ENCODE measurements around the gene ANKK1. TPM values are rescaled to one million over a fixed set of nuclear protein-coding genes. Genes with fewer than 3 reads are reported as not detected.

ANKK1 gene
- total RNA-seq, 1 donor from 2014 or later = 0.17 TPM

DNA sequence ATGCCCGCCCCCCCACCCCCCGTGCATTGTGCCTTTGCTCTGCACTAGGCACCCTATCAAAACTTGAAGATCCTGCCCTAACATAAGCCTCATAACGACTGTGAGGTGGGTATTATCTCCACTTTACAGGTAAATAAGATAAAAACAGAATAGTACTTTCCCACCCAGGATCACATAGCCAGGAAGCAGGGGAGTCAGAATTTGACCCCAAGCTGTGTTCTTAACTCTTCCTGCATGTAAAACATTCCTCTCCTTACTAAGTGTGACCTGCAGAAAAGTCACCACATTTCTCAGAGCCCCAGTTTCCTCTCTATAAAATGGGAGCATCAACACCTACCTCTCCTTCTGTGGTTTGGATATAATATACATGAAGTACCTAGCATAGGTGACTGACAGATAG is 18.2 kb upstream of the ANKK1 start:
- TF ChIP-seq, protein P1, sequence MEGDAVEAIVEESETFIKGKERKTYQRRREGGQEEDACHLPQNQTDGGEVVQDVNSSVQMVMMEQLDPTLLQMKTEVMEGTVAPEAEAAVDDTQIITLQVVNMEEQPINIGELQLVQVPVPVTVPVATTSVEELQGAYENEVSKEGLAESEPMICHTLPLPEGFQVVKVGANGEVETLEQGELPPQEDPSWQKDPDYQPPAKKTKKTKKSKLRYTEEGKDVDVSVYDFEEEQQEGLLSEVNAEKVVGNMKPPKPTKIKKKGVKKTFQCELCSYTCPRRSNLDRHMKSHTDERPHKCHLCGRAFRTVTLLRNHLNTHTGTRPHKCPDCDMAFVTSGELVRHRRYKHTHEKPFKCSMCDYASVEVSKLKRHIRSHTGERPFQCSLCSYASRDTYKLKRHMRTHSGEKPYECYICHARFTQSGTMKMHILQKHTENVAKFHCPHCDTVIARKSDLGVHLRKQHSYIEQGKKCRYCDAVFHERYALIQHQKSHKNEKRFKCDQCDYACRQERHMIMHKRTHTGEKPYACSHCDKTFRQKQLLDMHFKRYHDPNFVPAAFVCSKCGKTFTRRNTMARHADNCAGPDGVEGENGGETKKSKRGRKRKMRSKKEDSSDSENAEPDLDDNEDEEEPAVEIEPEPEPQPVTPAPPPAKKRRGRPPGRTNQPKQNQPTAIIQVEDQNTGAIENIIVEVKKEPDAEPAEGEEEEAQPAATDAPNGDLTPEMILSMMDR (conservative IDR thresholded peaks at IDR 0.05; ENCODE audit: low read depth, low read length) = no peak
- H3K4me3 ChIP-seq (ENCODE audit: low read depth, low read length) = no peak overlapping the region
- no peak for DNase-seq (ENCODE audit: low read depth)

DNA sequence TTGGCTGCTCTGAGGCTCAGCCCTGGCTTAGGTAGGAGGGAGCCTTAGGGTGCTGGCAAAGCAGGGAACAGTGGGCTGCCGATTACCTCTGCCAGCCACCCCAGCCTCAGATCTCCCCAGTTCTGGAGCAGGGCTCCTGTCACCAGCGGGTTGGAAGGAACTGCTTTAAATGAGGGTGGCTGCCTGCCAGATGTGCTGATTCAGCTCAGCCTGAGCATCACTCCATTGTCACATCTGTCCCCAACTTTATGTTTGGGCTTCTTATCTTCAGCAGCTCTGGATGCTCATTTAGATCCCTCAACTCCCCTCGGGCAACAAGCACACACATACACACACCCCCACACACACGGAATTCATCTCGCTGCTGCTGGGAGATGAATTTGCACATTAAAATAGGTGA is 16.9 kb upstream of the ANKK1 start:
- no peak overlapping the region for H3K4me3 ChIP-seq (ENCODE audit: low read depth, low read length)
- no peak for DNase-seq (ENCODE audit: low read depth)
- TF ChIP-seq, protein P1 (conservative IDR thresholded peaks at IDR 0.05; ENCODE audit: low read depth, low read length) = no peak

DNA sequence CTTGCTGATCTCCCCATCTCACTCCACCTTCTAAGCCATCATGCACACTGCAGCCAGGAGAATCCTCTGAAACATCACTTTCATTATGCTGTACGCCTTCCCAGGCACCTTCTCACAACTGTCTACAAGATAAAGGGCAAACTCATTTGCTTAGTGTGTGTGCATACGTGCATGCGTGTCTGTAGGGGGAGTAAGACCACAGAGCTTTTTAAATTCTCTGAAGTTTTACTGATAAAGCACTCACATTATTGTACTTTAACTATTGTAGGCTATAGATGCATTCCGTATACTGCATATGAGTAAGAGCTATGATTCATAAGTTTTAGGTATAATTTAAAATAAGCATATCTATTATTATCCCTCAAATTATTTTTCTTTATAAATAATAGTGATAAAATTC is 15.3 kb upstream of the ANKK1 start:
- TF ChIP-seq, protein P1 (conservative IDR thresholded peaks at IDR 0.05; ENCODE audit: low read depth, low read length) = peak; percentile 6
- no peak for DNase-seq (ENCODE audit: low read depth)
- no peak overlapping the region for H3K4me3 ChIP-seq (ENCODE audit: low read depth, low read length)

DNA sequence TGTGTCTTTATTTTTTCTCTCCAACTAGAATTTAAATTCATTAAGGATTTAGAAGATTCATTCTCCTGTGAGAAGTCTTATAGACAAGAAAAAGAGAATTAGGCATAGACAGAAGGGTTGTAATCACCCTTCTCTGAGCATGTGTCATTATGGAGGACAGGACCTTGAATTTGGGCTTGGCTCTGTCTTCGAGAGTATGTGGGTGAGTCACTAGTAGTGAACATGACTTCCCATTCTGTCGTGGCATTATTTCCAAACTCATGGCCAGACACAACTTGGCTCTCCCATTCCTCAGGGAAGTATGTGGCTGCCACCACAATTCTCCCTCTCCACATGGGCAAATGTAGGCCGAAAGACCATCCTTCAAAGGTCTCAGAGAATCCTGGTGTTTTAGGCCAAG is 14.3 kb upstream of the ANKK1 start:
- TF ChIP-seq, protein P1 (conservative IDR thresholded peaks at IDR 0.05; ENCODE audit: low read depth, low read length) = no peak
- no peak overlapping the region for H3K4me3 ChIP-seq (ENCODE audit: low read depth, low read length)
- DNase-seq (ENCODE audit: low read depth) = no peak

DNA sequence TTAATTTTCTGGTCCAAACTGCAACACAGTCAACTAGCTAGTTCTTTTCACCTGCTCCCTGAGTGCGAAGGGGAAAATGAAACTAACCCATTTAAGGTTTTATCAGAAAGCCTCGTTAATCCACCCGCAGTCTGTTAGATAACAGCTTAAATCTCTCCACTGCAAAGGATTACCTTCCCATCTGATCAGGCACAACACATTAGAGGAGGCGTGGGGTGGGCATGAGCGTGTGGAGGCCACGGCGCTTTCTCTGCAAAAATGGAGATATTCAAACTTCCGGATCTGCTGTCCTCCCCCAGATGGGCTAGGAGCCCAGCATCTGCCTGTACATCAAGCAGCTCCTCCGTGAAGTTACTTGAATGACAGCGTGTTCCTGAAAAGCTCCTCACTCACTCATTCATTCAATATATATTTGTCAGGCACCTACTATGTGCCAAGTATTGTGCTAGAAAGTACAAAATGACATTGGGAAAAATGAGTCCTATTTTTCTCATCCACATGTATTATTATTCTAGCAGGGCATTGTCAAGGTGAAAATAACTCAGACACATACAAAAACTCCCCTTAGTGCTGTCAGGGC is 13.5 kb upstream of the ANKK1 start:
- no peak for DNase-seq (ENCODE audit: low read depth)
- no peak overlapping the region for H3K4me3 ChIP-seq (ENCODE audit: low read depth, low read length)
- TF ChIP-seq, protein P1 (conservative IDR thresholded peaks at IDR 0.05; ENCODE audit: low read depth, low read length) = no peak

DNA sequence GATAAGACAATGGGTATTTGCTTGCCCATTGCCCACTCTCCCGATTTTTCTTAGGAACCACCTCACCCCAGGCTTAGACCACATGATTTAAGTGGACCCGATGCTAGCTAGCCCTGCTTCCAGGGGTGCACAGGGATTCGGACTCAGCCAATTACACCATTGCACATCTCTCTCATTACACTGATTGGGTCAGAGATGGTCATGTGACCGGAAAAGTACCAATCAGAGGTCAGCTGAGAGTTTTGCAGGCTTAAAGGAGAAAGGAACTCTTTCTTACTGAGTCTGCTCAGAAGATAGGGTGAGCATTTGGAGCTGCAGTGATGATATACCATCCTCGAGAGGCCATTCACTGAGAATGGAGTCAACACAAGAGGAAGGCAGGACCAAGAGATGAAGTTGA is 12.2 kb upstream of the ANKK1 start:
- TF ChIP-seq, protein P1 (conservative IDR thresholded peaks at IDR 0.05; ENCODE audit: low read depth, low read length) = no peak
- no peak overlapping the region for H3K4me3 ChIP-seq (ENCODE audit: low read depth, low read length)
- DNase-seq (ENCODE audit: low read depth) = no peak

DNA sequence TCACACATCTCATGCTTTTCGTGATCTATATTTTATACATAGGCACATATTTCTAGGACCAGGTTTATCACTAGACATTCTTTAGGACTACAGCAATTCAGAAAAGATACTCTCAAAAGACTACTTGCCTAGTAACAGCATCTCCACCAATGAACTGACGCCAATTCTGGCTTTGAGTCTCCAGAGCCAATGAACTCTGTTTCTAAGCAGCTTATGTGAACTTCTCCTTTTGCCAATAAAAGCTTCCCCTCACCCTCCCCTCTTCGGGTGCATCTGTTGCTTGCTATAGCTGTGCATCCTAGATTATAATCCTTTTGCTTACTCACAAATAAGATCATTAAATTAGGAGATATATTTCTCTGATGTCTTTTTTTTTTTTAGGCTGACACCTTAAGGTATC is 11.4 kb upstream of the ANKK1 start:
- TF ChIP-seq, protein P1 (conservative IDR thresholded peaks at IDR 0.05; ENCODE audit: low read depth, low read length) = no peak
- DNase-seq (ENCODE audit: low read depth) = no peak
- no peak overlapping the region for H3K4me3 ChIP-seq (ENCODE audit: low read depth, low read length)

Data from epithelial cell of proximal tubule (primary cell).